ENCODE data around the gene LRIT2.

- no peak for TF ChIP-seq POLR2A (IDR thresholded peaks at IDR 0.05; ENCODE audit: low read length)
- no peak for TF ChIP-seq GATA1 (IDR thresholded peaks at IDR 0.05; ENCODE audit: low read depth, low read length)
Observed at GRCh38 chr10:84236807-84237198, 11.5 kb upstream of the LRIT2 start.

All from erythroblast (primary cell).